Ascending aorta (tissue), 2 donors: ENCODE results near the gene PATL2. TPM values are rescaled to one million over a fixed set of nuclear protein-coding genes. Genes with fewer than 3 reads are reported as not detected.
A peak's percentile ranks its signal among the peaks of the same experiment; 100 is the strongest.

Experiments
- DNase-seq, 2 donors: peaks; one replicate each; pipeline ENCODE4 v3.0.0-alpha.2; 2019; ENCODE audit warnings: low spot score in 2 of 2
- H3K27ac ChIP-seq, 2 donors: fragments of 200-600 bp; sonication (generic); one replicate each; pipeline ENCODE4 v1.5.1; 2016 to 2017; ENCODE audit warnings: mild to moderate bottlenecking in 1 of 2
- H3K27me3 ChIP-seq: fragments of 200-600 bp; sonication (generic); one replicate; pipeline ENCODE4 v1.5.1; 2017
- H3K36me3 ChIP-seq, 2 donors: fragments of 200-600 bp; sonication (generic); one replicate each; pipeline ENCODE4 v1.5.1; 2016
- H3K4me1 ChIP-seq, 2 donors: fragments of 200-600 bp; sonication (generic); one replicate each; pipeline ENCODE4 v1.5.1; 2016 to 2017; ENCODE audit warnings: mild to moderate bottlenecking in 1 of 2
- H3K4me3 ChIP-seq, 2 donors: fragments of 200-600 bp; sonication (generic); one replicate each; pipeline ENCODE4 v1.5.1; 2016 to 2017; ENCODE audit warnings: mild to moderate bottlenecking in 1 of 2
- H3K9me3 ChIP-seq, 2 donors: fragments of 200-600 bp; sonication (generic); one replicate each; pipeline ENCODE4 v1.5.1; 2016
- CTCF ChIP-seq, 3 experiments: fragments of 200-600 bp in 2 of 3; fragments of 450-650 bp in 1 of 3; sonication (generic) in 2 of 3; IDR thresholded peaks; one replicate each; pipeline ENCODE4 v1.5.1; 2016 to 2019; ENCODE audit warnings: antibody characterized with exemption in 3 of 3, mild to moderate bottlenecking in 1 of 3, moderate library complexity in 1 of 3
- intact Hi-C: fragments of 100-400 bp; cut with DNase I; formaldehyde crosslinking; loops from one replicate; pipeline ENCODE4 v1.15.1; 2023
- total RNA-seq: library from RNA; depleted of rRNA; stranded (reverse); fragments of >200 nt; gene quantifications from one replicate; pipeline ENCODE4 v1.1.0, GENCODE V29; 2016

Gene PATL2
- total RNA-seq, 1 donor from 2014 or later: not detected

- Histone ChIP-seq H3K27me3 (no peaks in the 10 kb centered on the region), H3K4me3 (no peak overlapping the region), H3K4me1 (peaks cover 0 to 10% of the 10 kb centered on the region in 2 donors), H3K27ac (no peak overlapping the region), H3K36me3 (no peaks in the 10 kb centered on the region), H3K9me3 (no peaks in the 10 kb centered on the region)
- no peak for DNase-seq
- intact Hi-C loops: no loop called here
- TF ChIP-seq CTCF (IDR thresholded peaks at IDR 0.05): no peak
Measured at GRCh38 chr15:44667039-44667360, 44.1 kb downstream of the PATL2 start.

- no peak for TF ChIP-seq CTCF (IDR thresholded peaks at IDR 0.05)
- no peak for DNase-seq
- H3K4me3 ChIP-seq: no peak overlapping the region
- intact Hi-C loops: no loop called here
- H3K4me1 ChIP-seq: peaks cover 0 to 13% of the 10 kb centered on the region in 2 donors
- H3K27ac ChIP-seq: no peak overlapping the region
- H3K27me3 ChIP-seq: no peaks in the 10 kb centered on the region
- H3K9me3 ChIP-seq: no peaks in the 10 kb centered on the region
- no peaks in the 10 kb centered on the region for H3K36me3 ChIP-seq
Measured at GRCh38 chr15:44666210-44667038, 44.7 kb downstream of the PATL2 start.

GRCh38 chr15:44663410-44664308 is 47.5 kb downstream of the PATL2 start, which contains the start of gene SPG11:
Gene SPG11 (minus strand): TSS chr15:44663662. CDS start chr15:44663647, 15 bp downstream.
- intact Hi-C loops: loop anchor here (1.0 to 2.0 kb wide), 3 partner anchors 48 to 75 kb away; partner anchors contain the start of genes B2M and PATL2

GRCh38 chr15:44662478-44663409 is 48.4 kb downstream of the PATL2 start:
- no peaks in the 10 kb centered on the region for H3K27me3 ChIP-seq
- peak overlapping the region; percentile 96 to 98 for H3K27ac ChIP-seq
- intact Hi-C loops: loop anchor here (1.0 to 2.0 kb wide), 3 partner anchors 49 to 76 kb away; partner anchors contain the start of genes B2M and PATL2
- peak overlapping the region; percentile 77 to 95 for H3K4me3 ChIP-seq
- peaks cover 8 to 21% of the 10 kb centered on the region in 2 donors for H3K36me3 ChIP-seq
- peaks cover 0 to 17% of the 10 kb centered on the region in 2 donors for H3K4me1 ChIP-seq
- DNase-seq: peak; percentile 38 to 86
- TF ChIP-seq CTCF (IDR thresholded peaks at IDR 0.05): no peak
- no peaks in the 10 kb centered on the region for H3K9me3 ChIP-seq

More at GRCh38 chr15:44663410-44664308, 47.5 kb downstream of the PATL2 start, which contains the start of gene SPG11:
- Histone ChIP-seq H3K36me3 (peaks cover 4 to 12% of the 10 kb centered on the region in 2 donors), H3K4me3 (peak within 1 kb of the TSS; percentile 77 to 95), H3K27me3 (no peaks in the 10 kb centered on the region), H3K4me1 (peaks cover 0 to 17% of the 10 kb centered on the region in 2 donors), H3K27ac (peak within 1 kb of the TSS; percentile 96 to 98), H3K9me3 (no peaks in the 10 kb centered on the region)
- peak; percentile 93 to 99 for DNase-seq
- TF ChIP-seq CTCF (IDR thresholded peaks at IDR 0.05): peak; percentile 90 to 97 (median 95)
